Endothelial cell of umbilical vein (primary cell): Measurements from ENCODE around the gene MBD3L2. TPM values are rescaled to one million over a fixed set of nuclear protein-coding genes. Genes with fewer than 3 reads are reported as not detected.

Experiments used
- BruUV-seq: library from RNA; stranded (reverse); fragments of 400-500 nt; replicated peaks from 2 replicates; lab custom pipeline; 2021; lab: Mats Ljungman, UMichigan
- CTCF ChIA-PET: fragments of 300-600, 350-600 bp; sonication (Branson Sonifier 250); formaldehyde crosslinking; loops from one replicate; lab custom pipeline; 2021; ENCODE audit warnings: antibody characterized with exemption, inconsistent platforms; lab: Charles Lee
- POLR2A ChIA-PET: fragments of 300-600, 350-600 bp; sonication (Branson Sonifier 250); formaldehyde crosslinking; loops from one replicate; lab custom pipeline; 2021; ENCODE audit warnings: antibody characterized with exemption, inconsistent platforms; lab: Charles Lee
- DNase-seq: peaks from one replicate; pipeline ENCODE4 v3.0.0-alpha.2; 2011; ENCODE audit warnings: low read depth, low spot score
- FAIRE-seq: peaks from 2 replicates; lab custom pipeline; 2011; peaks lifted over from hg19 to GRCh38; lab: Jason Lieb, UNC
- H2AFZ ChIP-seq: 2 replicates; pipeline ENCODE4 v1.6.0; 2012; ENCODE audit warnings: low read depth, low read length, control low read depth, inconsistent platforms
- H3K27ac ChIP-seq: 2 replicates; pipeline ENCODE4 v1.5.1; 2011; ENCODE audit warnings: low read depth, mild to moderate bottlenecking, control low read depth, low read length, moderate library complexity; ENCODE audit not compliant: insufficient read depth
- H3K27me3 ChIP-seq, 2 experiments: 2 replicates each; pipeline versions ENCODE4 v1.6.0 to v1.6.1; 2011; ENCODE audit warnings: low read length in 2 of 2, mixed read lengths in 1 of 2; ENCODE audit not compliant: control insufficient read depth in 2 of 2, insufficient read depth in 2 of 2
- H3K36me3 ChIP-seq, 2 experiments: 2 replicates in 1 of 2; 3 replicates in 1 of 2; pipeline ENCODE4 v1.5.1; 2011; ENCODE audit warnings: low read length in 2 of 2, mild to moderate bottlenecking in 1 of 2, moderate library complexity in 1 of 2; ENCODE audit not compliant: control insufficient read depth in 2 of 2, insufficient read depth in 2 of 2; ENCODE audit errors: extremely low read depth in 1 of 2
- H3K4me1 ChIP-seq: 3 replicates; pipeline ENCODE4 v1.5.1; 2011; ENCODE audit warnings: mild to moderate bottlenecking, low read length; ENCODE audit not compliant: control insufficient read depth, insufficient read depth; ENCODE audit errors: extremely low read depth
- H3K4me2 ChIP-seq: 2 replicates; pipeline ENCODE4 v1.6.1; 2011; ENCODE audit warnings: low read length, control low read depth, mixed read lengths; ENCODE audit not compliant: insufficient read depth
- H3K4me3 ChIP-seq, 3 experiments: fragments of 200-600 bp in 1 of 3; sonication (generic), shearing (Covaris generic) in 1 of 3; replicated peaks in 1 of 3; 2 replicates each; pipeline ENCODE4 v1.5.1; 2011 to 2016; ENCODE audit warnings: control low read depth in 3 of 3, low read length in 3 of 3, mild to moderate bottlenecking in 2 of 3, inconsistent platforms in 1 of 3, low read depth in 1 of 3, moderate library complexity in 1 of 3; ENCODE audit not compliant: insufficient read depth in 1 of 3
- H3K79me2 ChIP-seq: 2 replicates; pipeline ENCODE4 v1.6.0; 2012; ENCODE audit warnings: low read length, inconsistent platforms; ENCODE audit not compliant: control insufficient read depth, insufficient read depth
- H3K9ac ChIP-seq: replicated peaks from 2 replicates; pipeline ENCODE3; 2011; ENCODE audit warnings: low read length, control low read depth; ENCODE audit not compliant: insufficient read depth; ENCODE audit errors: extremely low read depth
- H3K9me1 ChIP-seq: replicated peaks from 3 replicates; pipeline ENCODE4 v1.6.0; 2011; ENCODE audit warnings: mild to moderate bottlenecking, low read length; ENCODE audit not compliant: control insufficient read depth, insufficient read depth; ENCODE audit errors: extremely low read depth
- H3K9me3 ChIP-seq: replicated peaks from 2 replicates; pipeline ENCODE4 v1.5.1; 2012; ENCODE audit warnings: low read length, inconsistent platforms; ENCODE audit not compliant: control insufficient read depth, insufficient read depth
- H4K20me1 ChIP-seq: replicated peaks from 2 replicates; pipeline ENCODE3; 2011; ENCODE audit warnings: mild to moderate bottlenecking, low read length; ENCODE audit not compliant: control insufficient read depth, insufficient read depth; ENCODE audit errors: extremely low read depth
- EZH2 ChIP-seq: IDR thresholded peaks from 2 replicates; pipeline ENCODE4 v1.6.1; 2012; ENCODE audit warnings: borderline replicate concordance, low read depth, mild to moderate bottlenecking, moderate library complexity, low read length, inconsistent platforms; ENCODE audit not compliant: severe bottlenecking
- FOS ChIP-seq: IDR thresholded peaks from 2 replicates; pipeline ENCODE4 v1.6.1; 2011; ENCODE audit warnings: mild to moderate bottlenecking, low read length, moderate library complexity, borderline replicate concordance; ENCODE audit not compliant: insufficient read depth
- GATA2 ChIP-seq: IDR thresholded peaks from 2 replicates; pipeline ENCODE4 v1.7.0; 2011; ENCODE audit warnings: low read depth, mild to moderate bottlenecking, moderate library complexity, mixed read lengths, low read length; ENCODE audit not compliant: insufficient read length, insufficient read depth
- JUN ChIP-seq: IDR thresholded peaks from 2 replicates; pipeline ENCODE4 v1.6.1; 2011; ENCODE audit warnings: borderline replicate concordance, low read depth; ENCODE audit not compliant: insufficient read length, insufficient read depth
- MAX ChIP-seq: IDR thresholded peaks from 2 replicates; pipeline ENCODE4 v1.6.1; 2011; ENCODE audit not compliant: insufficient read depth, insufficient read length
- MYC ChIP-seq: IDR thresholded peaks from one replicate; pipeline ENCODE4 v1.6.1; 2011; ENCODE audit warnings: mild to moderate bottlenecking, low read depth, low read length
- POLR2A ChIP-seq: IDR thresholded peaks from 2 replicates; pipeline ENCODE4 v1.6.1; 2012; ENCODE audit warnings: low read depth, mild to moderate bottlenecking, control low read depth, low read length
- POLR2AphosphoS5 ChIP-seq: IDR thresholded peaks from 2 replicates; pipeline ENCODE4 v1.6.1; 2012; ENCODE audit warnings: low read depth, mild to moderate bottlenecking, control low read depth, low read length, moderate library complexity; ENCODE audit not compliant: insufficient read depth
- dilution Hi-C: fragments of 300-500 bp; cut with MboI; formaldehyde crosslinking; loops from one replicate; pipeline ENCODE4 v1.15.0; 2019; ENCODE audit warnings: low sequenced_read_pairs; ENCODE audit not compliant: extremely low pct_ligation_motif_present
- intact Hi-C: fragments of 100-400 bp; cut with micrococcal nuclease; formaldehyde crosslinking; loops from one replicate; pipeline ENCODE4 v1.10.0; 2022
- polyA plus RNA-seq, 4 experiments: library from polyadenylated mRNA; depleted of rRNA in 3 of 4; stranded (reverse) in 3 of 4; unstranded in 1 of 4; fragments of >200 nt; gene quantifications; 2 replicates each; pipeline versions ENCODE4 v1.2.1 to v1.2.3, GENCODE V29; 2011 to 2012; ENCODE audit warnings: missing spikeins in 1 of 4
- total RNA-seq: library from RNA; stranded (reverse); gene quantifications from 2 replicates; pipeline ENCODE4 v1.2.3, GENCODE V29; 2021
- TF ChIP-seq, protein P1 (sequence below), 2 donors: IDR thresholded peaks; 1 replicate in 1 of 2; 2 replicates in 1 of 2; pipeline ENCODE4 v1.5.1; 2011; ENCODE audit warnings: low read length in 2 of 2, mild to moderate bottlenecking in 2 of 2, moderate library complexity in 2 of 2, control low read depth in 1 of 2, inconsistent platforms in 1 of 2, low read depth in 1 of 2; ENCODE audit not compliant: insufficient read depth in 1 of 2; ENCODE audit errors: extremely low read depth in 1 of 2

MBD3L2 gene
- total and polyA plus RNA-seq, 2 donors (not counting 3 experiments of a cell fraction or from before 2014, with no cell fraction given), result not detected

DNA sequence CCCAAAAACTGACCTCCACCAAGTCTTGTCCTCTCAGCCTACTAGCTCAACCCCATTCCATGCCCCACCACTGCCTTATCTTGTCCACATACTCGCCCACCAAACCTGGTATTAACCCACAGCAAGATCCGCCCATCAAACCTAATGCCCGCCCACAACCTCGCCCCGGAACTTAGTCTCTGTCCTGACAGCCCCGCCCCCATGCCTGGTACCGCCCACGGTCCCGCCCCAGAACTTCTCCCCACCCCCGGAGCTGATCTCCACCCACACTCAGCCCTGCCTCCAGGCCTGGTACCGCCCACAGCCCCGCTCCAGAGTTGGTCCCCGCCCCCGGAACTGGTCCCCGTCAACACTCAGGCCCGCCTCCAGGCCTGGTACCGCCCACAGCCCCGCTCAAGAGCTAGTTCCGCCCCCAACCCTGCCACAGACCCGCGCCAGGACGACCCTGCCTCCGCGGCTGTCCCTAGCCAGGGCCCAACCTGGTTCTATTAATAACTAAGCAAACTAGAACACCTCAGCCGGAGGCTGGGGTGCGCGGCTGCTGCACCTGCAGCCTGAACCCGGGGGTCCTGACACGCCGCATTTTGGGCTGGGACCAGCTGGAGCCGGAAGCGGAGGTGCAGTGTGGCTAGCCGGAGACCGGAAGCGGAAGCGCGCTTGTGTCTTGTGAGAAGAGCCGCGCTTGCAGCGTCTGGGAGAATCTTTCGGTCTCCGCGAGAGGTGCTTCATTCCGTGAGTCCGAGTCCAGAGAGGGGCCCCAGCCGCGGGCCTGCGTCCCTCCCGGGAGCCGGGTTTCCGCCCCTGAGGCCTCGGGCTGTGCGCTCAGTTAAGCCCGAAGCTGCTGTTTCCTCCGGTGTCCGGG lies 20.2 kb downstream of the MBD3L2 start, which contains the start of gene ZNF557:
Gene ZNF557, plus strand, starts transcription at position 662 of the 862 bp plus-strand sequence. CDS start 5,372 bp downstream, outside the sequence.
- H4K20me1 ChIP-seq, result no peaks in the 10 kb centered on the region
- FAIRE-seq (peak; percentile 90), DNase-seq (peak; percentile 97)
- intact Hi-C loops (loop anchor here (1.0 kb wide), 1 partner anchor 30 kb away; no protein-coding TSS in a partner anchor), dilution Hi-C loops (no loop called here)
- TF ChIP-seq POLR2AphosphoS5 (peak; percentile 87), JUN (no peak), FOS (no peak), MYC (no peak), POLR2A (peak; percentile 63), GATA2 (no peak), MAX (no peak), EZH2 (no peak)
- TF ChIP-seq, protein P1, sequence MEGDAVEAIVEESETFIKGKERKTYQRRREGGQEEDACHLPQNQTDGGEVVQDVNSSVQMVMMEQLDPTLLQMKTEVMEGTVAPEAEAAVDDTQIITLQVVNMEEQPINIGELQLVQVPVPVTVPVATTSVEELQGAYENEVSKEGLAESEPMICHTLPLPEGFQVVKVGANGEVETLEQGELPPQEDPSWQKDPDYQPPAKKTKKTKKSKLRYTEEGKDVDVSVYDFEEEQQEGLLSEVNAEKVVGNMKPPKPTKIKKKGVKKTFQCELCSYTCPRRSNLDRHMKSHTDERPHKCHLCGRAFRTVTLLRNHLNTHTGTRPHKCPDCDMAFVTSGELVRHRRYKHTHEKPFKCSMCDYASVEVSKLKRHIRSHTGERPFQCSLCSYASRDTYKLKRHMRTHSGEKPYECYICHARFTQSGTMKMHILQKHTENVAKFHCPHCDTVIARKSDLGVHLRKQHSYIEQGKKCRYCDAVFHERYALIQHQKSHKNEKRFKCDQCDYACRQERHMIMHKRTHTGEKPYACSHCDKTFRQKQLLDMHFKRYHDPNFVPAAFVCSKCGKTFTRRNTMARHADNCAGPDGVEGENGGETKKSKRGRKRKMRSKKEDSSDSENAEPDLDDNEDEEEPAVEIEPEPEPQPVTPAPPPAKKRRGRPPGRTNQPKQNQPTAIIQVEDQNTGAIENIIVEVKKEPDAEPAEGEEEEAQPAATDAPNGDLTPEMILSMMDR (IDR thresholded peaks at IDR 0.05; ENCODE audit: extremely low read depth in 1 of 2, insufficient read depth in 1 of 2, low read depth in 1 of 2, low read length in 2 of 2), result no peak
- peak within 1 kb of the TSS; percentile 86 for H3K4me2 ChIP-seq
- H3K27me3 ChIP-seq, result no peaks in the 10 kb centered on the region
- H3K27ac ChIP-seq, result peak within 1 kb of the TSS; percentile 46
- BruUV-seq, result no TSS peak
- H3K4me1 ChIP-seq, result peaks cover 7% of the 10 kb centered on the region
- peaks cover 9% of the 10 kb centered on the region for H3K79me2 ChIP-seq
- H3K9ac ChIP-seq, result peak within 1 kb of the TSS; percentile 64
- ChIA-PET CTCF (interaction anchor here (0.6 to 1.2 kb wide), 4 partner anchors 30 to 127 kb away, joined by 3 to 7 read pairs (median 6); no protein-coding TSS in a partner anchor), POLR2A (interaction anchor here (0.7 to 1.8 kb wide), 2 partner anchors 30 to 547 kb away, joined by 3 to 15 read pairs; no protein-coding TSS in a partner anchor)
- no peaks in the 10 kb centered on the region for H3K9me1 ChIP-seq
- H3K9me3 ChIP-seq, result no peaks in the 10 kb centered on the region
- H3K4me3 ChIP-seq, result peak within 1 kb of the TSS; percentile 72 to 94 (median 79)
- H2AFZ ChIP-seq, result peak within 1 kb of the TSS; percentile 98
- peaks cover 8% of the 10 kb centered on the region in 2 experiments for H3K36me3 ChIP-seq
